Measurements from ENCODE around the gene LSM10.

DNA sequence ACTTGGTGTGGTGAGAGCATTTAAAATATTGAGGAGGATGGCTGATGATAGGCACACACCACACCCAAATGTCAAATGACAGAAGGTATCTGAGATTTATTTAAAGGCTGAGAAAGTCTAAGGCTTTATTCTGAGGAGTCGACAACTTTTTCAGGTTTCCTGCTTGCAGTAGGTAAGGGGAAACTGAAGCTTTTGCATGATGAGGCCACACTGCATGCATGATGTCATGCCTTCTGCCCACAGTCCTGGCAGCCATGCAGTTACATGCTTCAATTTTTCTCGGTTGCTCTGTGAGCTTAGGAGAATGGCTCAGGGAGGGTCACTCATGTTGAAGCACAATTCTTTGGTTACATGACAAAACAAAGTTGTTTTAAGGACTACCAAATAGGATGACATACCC is 45.6 kb upstream of the LSM10 start:
- TF ChIP-seq CTCF (IDR thresholded peaks at IDR 0.05) (no peak), POLR2A (IDR thresholded peaks at IDR 0.05) (no peak)
